Measurements from ENCODE around the gene GCAT.

Gene GCAT

GRCh38 chr22:37807410-37808293 is at the start of gene GCAT:
TSS of gene GCAT (plus strand) at chr22:37807934. CDS start at chr22:37807968, 34 bp downstream.
- peak; percentile 89 for DNase-seq

GRCh38 chr22:37758694-37759093 is 49.0 kb upstream of the GCAT start:
- DNase-seq = no peak

- no peak for DNase-seq
Observed at GRCh38 chr22:37759281-37759680, 48.5 kb upstream of the GCAT start.

- DNase-seq = no peak
Observed at GRCh38 chr22:37760152-37760551, 47.6 kb upstream of the GCAT start.

- DNase-seq = no peak
Observed at GRCh38 chr22:37762389-37762836, 45.3 kb upstream of the GCAT start.

GRCh38 chr22:37763012-37763411 is 44.7 kb upstream of the GCAT start:
- no peak for DNase-seq

GRCh38 chr22:37763652-37764051 is 44.1 kb upstream of the GCAT start:
- no peak for DNase-seq

GRCh38 chr22:37764622-37765021 is 43.1 kb upstream of the GCAT start:
- no peak for DNase-seq

- no peak for DNase-seq
Observed at GRCh38 chr22:37765498-37765897, 42.2 kb upstream of the GCAT start.

GRCh38 chr22:37765953-37766576 is 41.7 kb upstream of the GCAT start:
- DNase-seq = no peak

GRCh38 chr22:37768273-37768672 is 39.5 kb upstream of the GCAT start:
- no peak for DNase-seq

- DNase-seq = no peak
Observed at GRCh38 chr22:37769056-37769455, 38.7 kb upstream of the GCAT start.

- DNase-seq = no peak
Observed at GRCh38 chr22:37771081-37771480, 36.7 kb upstream of the GCAT start.

GRCh38 chr22:37771702-37772427 is 35.9 kb upstream of the GCAT start:
- no peak for DNase-seq

- no peak for DNase-seq
Observed at GRCh38 chr22:37774728-37775127, 33.0 kb upstream of the GCAT start.

- DNase-seq = no peak
Observed at GRCh38 chr22:37775785-37776638, 31.7 kb upstream of the GCAT start.

- no peak for DNase-seq
Observed at GRCh38 chr22:37776639-37777005, 31.1 kb upstream of the GCAT start.

- DNase-seq = no peak
Observed at GRCh38 chr22:37777122-37777687, 30.5 kb upstream of the GCAT start.

- DNase-seq = no peak
Observed at GRCh38 chr22:37778370-37779009, 29.2 kb upstream of the GCAT start.

GRCh38 chr22:37781434-37782059 is 26.2 kb upstream of the GCAT start:
- DNase-seq = no peak
